HEK293 (cell line): ENCODE measurements around the gene PLCB1.

Source experiments
- CTCF ChIA-PET: fragments of 350-600 bp; formaldehyde crosslinking; extraction: SDS; loops from one replicate; lab custom pipeline; 2021; ENCODE audit warnings: antibody characterized with exemption; lab: Yijun Ruan, JAX
- POLR2A ChIA-PET: fragments of 300-600 bp; formaldehyde crosslinking; extraction: SDS; loops from one replicate; lab custom pipeline; 2020; ENCODE audit warnings: antibody characterized with exemption, inconsistent platforms; lab: Yijun Ruan, JAX
- H3K27ac ChIP-seq: fragments of 200-500 bp; sonication (Bioruptor generic); 2 replicates; pipeline ENCODE4 v1.5.1; 2014; ENCODE audit warnings: low read depth, low read length, control low read depth, inconsistent platforms; ENCODE audit errors: extremely low read depth
- H3K36me3 ChIP-seq, 2 experiments: fragments of 200-500 bp in 1 of 2; sonication (Bioruptor generic) in 1 of 2; 1 replicate in 1 of 2; 2 replicates in 1 of 2; pipeline ENCODE4 v1.5.1; 2014 to 2017; ENCODE audit warnings: inconsistent platforms in 2 of 2, low read length in 2 of 2; ENCODE audit not compliant: control insufficient read depth in 2 of 2, insufficient read depth in 1 of 2
- H3K4me1 ChIP-seq: fragments of 200-500 bp; sonication (Bioruptor generic); 2 replicates; pipeline ENCODE4 v1.5.1; 2014; ENCODE audit warnings: mild to moderate bottlenecking, low read length, inconsistent platforms; ENCODE audit not compliant: control insufficient read depth, insufficient read depth
- H3K4me3 ChIP-seq: 2 replicates; pipeline ENCODE4 v1.5.1; 2011; ENCODE audit warnings: low read depth, mild to moderate bottlenecking, control low read depth, low read length, moderate library complexity
- H3K9me3 ChIP-seq: fragments of 200-500 bp; sonication (Bioruptor generic); 2 replicates; pipeline ENCODE4 v1.5.1; 2014; ENCODE audit warnings: low read depth, low read length, inconsistent platforms; ENCODE audit not compliant: control insufficient read depth, insufficient read depth
- HOXD13 ChIP-seq: sonication (generic); formaldehyde crosslinking; IDR thresholded peaks from 2 replicates; pipeline ENCODE4 v1.8.0; 2022; ENCODE audit warnings: missing genetic modification reagents, borderline replicate concordance
- KLF17 ChIP-seq: fragments of 450-650 bp; formaldehyde crosslinking; IDR thresholded peaks from 2 replicates; pipeline ENCODE4 v1.5.1; 2016; ENCODE audit warnings: missing biosample characterization, missing genetic modification characterization
- MEIS1 ChIP-seq: sonication (generic); formaldehyde crosslinking; IDR thresholded peaks from 2 replicates; pipeline ENCODE4 v1.8.1; 2022; ENCODE audit warnings: missing genetic modification reagents, mild to moderate bottlenecking, borderline replicate concordance
- PRDM2 ChIP-seq: fragments of 450-650 bp; formaldehyde crosslinking; IDR thresholded peaks from 2 replicates; pipeline ENCODE4 v1.5.1; 2016; ENCODE audit warnings: missing biosample characterization, missing genetic modification characterization, borderline replicate concordance
- REST ChIP-seq: fragments of 450-650 bp; formaldehyde crosslinking; IDR thresholded peaks from 2 replicates; pipeline ENCODE4 v1.5.1; 2016; ENCODE audit warnings: missing biosample characterization, missing genetic modification characterization
- SALL2 ChIP-seq: fragments of 450-650 bp; formaldehyde crosslinking; IDR thresholded peaks from 2 replicates; pipeline ENCODE4 v1.5.0; 2017; ENCODE audit warnings: missing biosample characterization, mild to moderate bottlenecking, missing genetic modification characterization, borderline replicate concordance
- SP3 ChIP-seq: fragments of 450-650 bp; formaldehyde crosslinking; IDR thresholded peaks from 2 replicates; pipeline ENCODE4 v1.5.1; 2016; ENCODE audit warnings: missing biosample characterization, missing genetic modification characterization
- SP7 ChIP-seq: fragments of 450-650 bp; formaldehyde crosslinking; IDR thresholded peaks from 2 replicates; pipeline ENCODE4 v1.5.1; 2016; ENCODE audit warnings: missing biosample characterization, missing genetic modification characterization
- TRIM28 ChIP-seq: IDR thresholded peaks from 2 replicates; pipeline ENCODE4 v1.6.1; 2011; ENCODE audit warnings: low read length, control low read depth, borderline replicate concordance
- YY2 ChIP-seq: fragments of 450-650 bp; formaldehyde crosslinking; IDR thresholded peaks from 2 replicates; pipeline ENCODE4 v1.5.1; 2016; ENCODE audit warnings: missing biosample characterization, missing genetic modification characterization
- ZFP69B ChIP-seq: fragments of 450-650 bp; formaldehyde crosslinking; IDR thresholded peaks from 2 replicates; pipeline ENCODE4 v1.5.1; 2016; ENCODE audit warnings: missing biosample characterization, missing genetic modification characterization
- ZNF19 ChIP-seq: fragments of 450-650 bp; formaldehyde crosslinking; IDR thresholded peaks from 2 replicates; pipeline ENCODE4; 2016; ENCODE audit warnings: missing biosample characterization, missing genetic modification characterization, low read depth
- ZNF274 ChIP-seq, 2 experiments: fragments of 200-500 bp in 1 of 2; fragments of 450-650 bp in 1 of 2; sonication (Bioruptor generic) in 1 of 2; formaldehyde crosslinking in 1 of 2; IDR thresholded peaks; 2 replicates each; pipeline versions ENCODE4 v1.5.1 to v1.6.1; 2014 to 2016; ENCODE audit warnings: borderline replicate concordance in 1 of 2, inconsistent platforms in 1 of 2, low read length in 1 of 2, missing biosample characterization in 1 of 2, missing genetic modification characterization in 1 of 2
- ZNF362 ChIP-seq: fragments of 450-650 bp; formaldehyde crosslinking; IDR thresholded peaks from 2 replicates; pipeline ENCODE4 v1.5.1; 2016; ENCODE audit warnings: missing biosample characterization, missing genetic modification characterization
- ZNF660 ChIP-seq: fragments of 450-650 bp; IDR thresholded peaks from 2 replicates; pipeline ENCODE4 v1.5.1; 2018; ENCODE audit warnings: missing biosample characterization, mild to moderate bottlenecking, missing genetic modification characterization
- ZNF692 ChIP-seq: fragments of 450-650 bp; formaldehyde crosslinking; IDR thresholded peaks from 2 replicates; pipeline ENCODE4 v1.5.1; 2016; ENCODE audit warnings: missing biosample characterization, missing genetic modification characterization
- ZNF830 ChIP-seq: fragments of 450-650 bp; IDR thresholded peaks from 2 replicates; pipeline ENCODE4 v1.5.0; 2018; ENCODE audit warnings: missing biosample characterization, missing genetic modification characterization, low read depth, mild to moderate bottlenecking, moderate library complexity

The PLCB1 gene

GRCh38 chr20:8143474-8143873 lies 11.4 kb downstream of the PLCB1 start:
- Histone ChIP-seq H3K27ac (no peak overlapping the region), H3K36me3 (no peaks in the 10 kb centered on the region; a peak in 1 of 3 replicates), H3K4me3 (no peak overlapping the region), H3K9me3 (no peaks in the 10 kb centered on the region), H3K4me1 (no peaks in the 10 kb centered on the region)
- ChIA-PET POLR2A (no interaction called here), CTCF (no interaction called here)
- TF ChIP-seq KLF17, result no peak
- TF ChIP-seq ZNF362 (tag by site-specific recombination), result no peak
- no peak for TF ChIP-seq ZNF274 (IDR thresholded peaks at IDR 0.05; ENCODE audit: low read length)
- no peak for TF ChIP-seq ZNF274 (tag by site-specific recombination; IDR thresholded peaks at IDR 0.05; ENCODE audit: borderline replicate concordance)
- TF ChIP-seq TRIM28, result no peak
- TF ChIP-seq ZNF19 (tag by site-specific recombination), result no peak
- TF ChIP-seq SP7, result no peak
- no peak for TF ChIP-seq YY2 (tag by site-specific recombination)
- no peak for TF ChIP-seq MEIS1 (CRISPR knock-in tag)
- TF ChIP-seq SALL2, result no peak
- no peak for TF ChIP-seq ZNF660 (tag by site-specific recombination)
- no peak for TF ChIP-seq ZNF830 (tag by site-specific recombination)
- TF ChIP-seq REST (tag by site-specific recombination), result no peak
- no peak for TF ChIP-seq ZFP69B (tag by site-specific recombination)

GRCh38 chr20:8144282-8145245 lies 12.5 kb downstream of the PLCB1 start:
- H3K4me1 ChIP-seq, result no peaks in the 10 kb centered on the region
- H3K4me3 ChIP-seq, result no peak overlapping the region
- TF ChIP-seq PRDM2, result no peak
- TF ChIP-seq HOXD13 (CRISPR knock-in tag), result peak; percentile 90; the same call in 1 of the 2 replicates
- no peak for TF ChIP-seq SP3 (tag by site-specific recombination)
- TF ChIP-seq ZNF692 (tag by site-specific recombination), result no peak
- H3K36me3 ChIP-seq, result no peaks in the 10 kb centered on the region
- POLR2A ChIA-PET, result no interaction called here
- H3K9me3 ChIP-seq, result no peaks in the 10 kb centered on the region
- CTCF ChIA-PET, result no interaction called here
- no peak overlapping the region for H3K27ac ChIP-seq
